HG03135 (cell line): ENCODE results near the gene VAPB.

Experiments used
- ATAC-seq: cut with Tn5 transposase; IDR thresholded peaks from one replicate; pipeline ENCODE4 v1.9.1; 2021; ENCODE audit warnings: mild to moderate bottlenecking, moderate library complexity; ENCODE audit not compliant: unreplicated experiment

VAPB gene

GRCh38 chr20:58433759-58434158 lies 44.7 kb downstream of the VAPB start:
- no peak for ATAC-seq

GRCh38 chr20:58434326-58434725 lies 45.3 kb downstream of the VAPB start:
- no peak for ATAC-seq

GRCh38 chr20:58435237-58435636 lies 46.2 kb downstream of the VAPB start:
- no peak for ATAC-seq

GRCh38 chr20:58436868-58437645 lies 48.0 kb downstream of the VAPB start:
- ATAC-seq: peak; percentile 67

- ATAC-seq: no peak
Observed at GRCh38 chr20:58438970-58439808, 50.2 kb downstream of the VAPB start.

GRCh38 chr20:58440021-58440767 lies 51.2 kb downstream of the VAPB start:
- ATAC-seq: no peak

GRCh38 chr20:58441723-58442122 lies 52.7 kb downstream of the VAPB start:
- ATAC-seq: no peak

- no peak for ATAC-seq
Observed at GRCh38 chr20:58444746-58445255, 55.8 kb downstream of the VAPB start.

GRCh38 chr20:58446264-58446959 lies 57.4 kb downstream of the VAPB start:
- ATAC-seq: no peak

GRCh38 chr20:58446960-58447265 lies 57.9 kb downstream of the VAPB start:
- ATAC-seq: no peak

GRCh38 chr20:58447511-58448391 lies 58.7 kb downstream of the VAPB start:
- no peak for ATAC-seq

- no peak for ATAC-seq
Observed at GRCh38 chr20:58448958-58449357, 59.9 kb downstream of the VAPB start.

- ATAC-seq: no peak
Observed at GRCh38 chr20:58449681-58450221, 60.7 kb downstream of the VAPB start.

GRCh38 chr20:58450254-58450653 lies 61.2 kb downstream of the VAPB start:
- no peak for ATAC-seq

GRCh38 chr20:58452667-58453255 lies 63.7 kb downstream of the VAPB start:
- ATAC-seq: no peak

- ATAC-seq: no peak
Observed at GRCh38 chr20:58453391-58453790, 64.4 kb downstream of the VAPB start.

GRCh38 chr20:58454460-58454859 lies 65.4 kb downstream of the VAPB start:
- ATAC-seq: no peak

GRCh38 chr20:58457083-58457695 lies 68.2 kb downstream of the VAPB start:
- no peak for ATAC-seq
